Mesendoderm (in vitro differentiated cells): ENCODE data around the gene ST7.

Experiments used
- DNase-seq: peaks from one replicate; pipeline ENCODE4 v3.0.0; 2013
- H2AK5ac ChIP-seq: 2 replicates; pipeline ENCODE4 v1.6.1; 2013; ENCODE audit warnings: low read length, inconsistent platforms
- H2BK120ac ChIP-seq: 2 replicates; pipeline ENCODE4 v1.6.1; 2013; ENCODE audit warnings: low read depth, mild to moderate bottlenecking, low read length, moderate library complexity, mixed read lengths
- H2BK15ac ChIP-seq: replicated peaks from 2 replicates; pipeline ENCODE4 v1.6.1; 2013; ENCODE audit warnings: low read depth, mild to moderate bottlenecking, moderate library complexity
- H2BK5ac ChIP-seq: 2 replicates; pipeline ENCODE4 v1.6.1; 2013; ENCODE audit warnings: low read length, inconsistent platforms
- H3K18ac ChIP-seq: 2 replicates; pipeline ENCODE4 v1.6.1; 2013; ENCODE audit warnings: mild to moderate bottlenecking, low read length, mixed read lengths
- H3K23ac ChIP-seq: one replicate; pipeline ENCODE4 v1.6.1; 2013; ENCODE audit warnings: low read length
- H3K27ac ChIP-seq: 2 replicates; pipeline ENCODE4 v1.5.1; 2013; ENCODE audit warnings: low read depth, mild to moderate bottlenecking, inconsistent platforms, low read length, moderate library complexity
- H3K27me3 ChIP-seq: 2 replicates; pipeline ENCODE4 v1.6.1; 2013; ENCODE audit warnings: low read length, control low read depth, mild to moderate bottlenecking, inconsistent platforms; ENCODE audit not compliant: insufficient read depth, poor library complexity
- H3K36me3 ChIP-seq: 2 replicates; pipeline ENCODE4 v1.6.1; 2013; ENCODE audit warnings: low read length, inconsistent platforms; ENCODE audit not compliant: control insufficient read depth, insufficient read depth
- H3K4ac ChIP-seq: one replicate; pipeline ENCODE4 v1.6.1; 2013; ENCODE audit warnings: low read depth, mild to moderate bottlenecking, low read length, moderate library complexity
- H3K4me1 ChIP-seq: 2 replicates; pipeline ENCODE4 v1.6.1; 2013; ENCODE audit warnings: low read depth, low read length, inconsistent platforms; ENCODE audit not compliant: control insufficient read depth
- H3K4me2 ChIP-seq: 2 replicates; pipeline ENCODE4 v1.6.1; 2013; ENCODE audit warnings: low read length
- H3K4me3 ChIP-seq: 2 replicates; pipeline ENCODE4 v1.5.1; 2013; ENCODE audit warnings: mild to moderate bottlenecking, low read length
- H3K56ac ChIP-seq: one replicate; pipeline ENCODE4 v1.6.1; 2013; ENCODE audit warnings: low read length
- H3K79me1 ChIP-seq: 2 replicates; pipeline ENCODE4 v1.6.1; 2013; ENCODE audit warnings: low read length, inconsistent platforms
- H3K79me2 ChIP-seq: 2 replicates; pipeline ENCODE4 v1.6.1; 2013; ENCODE audit warnings: mild to moderate bottlenecking, low read length; ENCODE audit not compliant: control insufficient read depth, insufficient read depth
- H3K9ac ChIP-seq: 2 replicates; pipeline ENCODE4 v1.6.1; 2013; ENCODE audit warnings: low read length, inconsistent platforms
- H4K5ac ChIP-seq: one replicate; pipeline ENCODE4 v1.6.1; 2013; ENCODE audit warnings: low read length
- H4K8ac ChIP-seq: one replicate; pipeline ENCODE4 v1.6.1; 2013; ENCODE audit warnings: low read depth, mild to moderate bottlenecking, control low read depth, low read length, moderate library complexity
- WGBS: extraction: QIAGEN DNeasy Blood & Tissue Kit; methylation state at CpG from one replicate; pipeline ENCODE4 v1.1.7; 2013; ENCODE audit warnings: low lambda C conversion rate, missing lambda C conversion rate; ENCODE audit not compliant: insufficient coverage; ENCODE audit errors: extremely low coverage; 5-methylcytosine and 5-hydroxymethylcytosine counted together

The ST7 gene

GRCh38 chr7:117075934-117076333 is 122.6 kb downstream of the ST7 start:
- no peak overlapping the region for H3K18ac ChIP-seq
- H4K8ac ChIP-seq, result no peak overlapping the region
- no peaks in the 10 kb centered on the region for H3K79me1 ChIP-seq
- no peak overlapping the region for H3K4me3 ChIP-seq
- no peak overlapping the region for H2AK5ac ChIP-seq
- no peak overlapping the region for H3K4me2 ChIP-seq
- no peak overlapping the region for H3K27ac ChIP-seq
- no peak overlapping the region for H2BK5ac ChIP-seq
- no peaks in the 10 kb centered on the region for H3K79me2 ChIP-seq
- no peak overlapping the region for H2BK15ac ChIP-seq
- no peaks in the 10 kb centered on the region for H3K36me3 ChIP-seq
- no peaks in the 10 kb centered on the region for H3K27me3 ChIP-seq
- no peak for DNase-seq
- H3K9ac ChIP-seq, result no peak overlapping the region
- H3K56ac ChIP-seq, result no peak overlapping the region
- no peak overlapping the region for H4K5ac ChIP-seq
- peaks cover 3% of the 10 kb centered on the region for H3K4me1 ChIP-seq
- H3K23ac ChIP-seq, result no peak overlapping the region
- no peak overlapping the region for H3K4ac ChIP-seq
- no peak overlapping the region for H2BK120ac ChIP-seq
- no CpG with 5 or more reads among the region's 2 CpGs for WGBS

DNA sequence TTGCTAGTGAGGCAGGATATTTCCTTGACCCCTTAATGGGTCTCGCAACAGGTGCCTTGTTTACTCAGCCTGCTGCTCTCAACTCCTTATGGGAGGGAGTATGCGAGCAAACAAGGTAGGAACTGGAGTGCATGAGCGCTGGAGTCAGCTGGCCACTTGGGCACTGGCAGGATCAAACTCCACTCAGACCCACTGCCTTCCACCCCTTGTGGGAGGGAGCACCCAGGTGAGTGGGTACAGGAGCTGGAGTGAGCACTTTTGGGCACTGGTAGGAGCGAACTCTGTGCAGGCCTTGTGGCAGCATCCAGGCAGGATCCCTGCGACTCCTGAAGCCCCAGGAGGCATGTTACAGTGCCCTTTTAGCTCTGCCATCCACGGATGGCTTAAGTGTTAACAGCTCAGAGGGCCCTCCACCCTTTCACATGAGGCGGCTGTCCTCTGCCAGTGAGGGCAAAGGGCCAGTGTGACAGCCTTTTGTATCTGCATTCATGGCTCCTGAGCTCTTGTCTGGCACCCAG is 123.2 kb downstream of the ST7 start:
- H2AK5ac ChIP-seq, result no peak overlapping the region
- no peak overlapping the region for H4K8ac ChIP-seq
- no peak overlapping the region for H2BK5ac ChIP-seq
- H3K4ac ChIP-seq, result no peak overlapping the region
- H2BK120ac ChIP-seq, result no peak overlapping the region
- no CpG with 5 or more reads among the region's 7 CpGs for WGBS
- no peak overlapping the region for H3K27ac ChIP-seq
- H3K4me2 ChIP-seq, result no peak overlapping the region
- no peak overlapping the region for H3K4me3 ChIP-seq
- H2BK15ac ChIP-seq, result no peak overlapping the region
- H3K27me3 ChIP-seq, result no peaks in the 10 kb centered on the region
- H3K23ac ChIP-seq, result no peak overlapping the region
- no peak for DNase-seq
- H3K79me2 ChIP-seq, result no peaks in the 10 kb centered on the region
- no peaks in the 10 kb centered on the region for H3K79me1 ChIP-seq
- no peak overlapping the region for H3K18ac ChIP-seq
- H4K5ac ChIP-seq, result no peak overlapping the region
- H3K56ac ChIP-seq, result no peak overlapping the region
- no peaks in the 10 kb centered on the region for H3K36me3 ChIP-seq
- no peak overlapping the region for H3K9ac ChIP-seq
- H3K4me1 ChIP-seq, result peaks cover 3% of the 10 kb centered on the region

DNA sequence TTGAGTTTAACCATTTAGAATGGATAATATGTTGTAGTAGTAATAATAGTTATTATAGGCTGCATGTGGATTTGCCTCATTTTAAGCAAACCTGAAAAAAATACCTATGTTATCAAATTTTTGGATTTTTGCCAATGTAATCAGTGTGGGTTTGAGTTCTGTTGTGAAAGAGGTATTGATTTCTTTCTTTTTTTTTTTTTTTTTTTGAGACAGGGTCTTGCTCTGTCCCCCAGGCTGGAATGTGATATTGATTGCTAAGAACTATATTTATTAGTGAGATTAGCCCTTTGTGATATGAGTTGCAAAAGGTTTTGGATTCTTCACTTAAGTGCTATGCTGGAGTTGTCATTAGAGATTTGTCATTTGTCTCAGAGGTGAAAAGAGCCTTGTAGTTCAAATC is 124.4 kb downstream of the ST7 start:
- Histone ChIP-seq H3K79me1 (no peaks in the 10 kb centered on the region), H2AK5ac (no peak overlapping the region), H3K18ac (no peak overlapping the region), H3K27ac (no peak overlapping the region), H3K56ac (no peak overlapping the region), H3K23ac (no peak overlapping the region), H2BK5ac (no peak overlapping the region), H3K4ac (no peak overlapping the region), H3K4me2 (no peak overlapping the region), H3K4me3 (no peak overlapping the region), H2BK15ac (no peak overlapping the region), H4K5ac (no peak overlapping the region), H3K36me3 (no peaks in the 10 kb centered on the region), H3K4me1 (peaks cover 3% of the 10 kb centered on the region), H2BK120ac (no peak overlapping the region), H3K79me2 (no peaks in the 10 kb centered on the region), H3K27me3 (no peaks in the 10 kb centered on the region), H3K9ac (no peak overlapping the region), H4K8ac (no peak overlapping the region)
- DNase-seq, result no peak

GRCh38 chr7:117082647-117083046 is 129.3 kb downstream of the ST7 start:
- no peak overlapping the region for H3K9ac ChIP-seq
- H4K8ac ChIP-seq, result no peak overlapping the region
- WGBS, result no CpG with 5 or more reads among the region's 2 CpGs
- no peaks in the 10 kb centered on the region for H3K79me2 ChIP-seq
- no peaks in the 10 kb centered on the region for H3K79me1 ChIP-seq
- no peak overlapping the region for H3K4ac ChIP-seq
- H3K36me3 ChIP-seq, result no peaks in the 10 kb centered on the region
- no peak overlapping the region for H2BK120ac ChIP-seq
- H3K23ac ChIP-seq, result no peak overlapping the region
- no peak overlapping the region for H3K18ac ChIP-seq
- no peaks in the 10 kb centered on the region for H3K27me3 ChIP-seq
- H3K27ac ChIP-seq, result no peak overlapping the region
- no peak overlapping the region for H3K4me2 ChIP-seq
- H3K56ac ChIP-seq, result no peak overlapping the region
- H3K4me3 ChIP-seq, result no peak overlapping the region
- H4K5ac ChIP-seq, result no peak overlapping the region
- no peak for DNase-seq
- H2BK15ac ChIP-seq, result no peak overlapping the region
- no peak overlapping the region for H2BK5ac ChIP-seq
- H2AK5ac ChIP-seq, result no peak overlapping the region
- no peaks in the 10 kb centered on the region for H3K4me1 ChIP-seq

DNA sequence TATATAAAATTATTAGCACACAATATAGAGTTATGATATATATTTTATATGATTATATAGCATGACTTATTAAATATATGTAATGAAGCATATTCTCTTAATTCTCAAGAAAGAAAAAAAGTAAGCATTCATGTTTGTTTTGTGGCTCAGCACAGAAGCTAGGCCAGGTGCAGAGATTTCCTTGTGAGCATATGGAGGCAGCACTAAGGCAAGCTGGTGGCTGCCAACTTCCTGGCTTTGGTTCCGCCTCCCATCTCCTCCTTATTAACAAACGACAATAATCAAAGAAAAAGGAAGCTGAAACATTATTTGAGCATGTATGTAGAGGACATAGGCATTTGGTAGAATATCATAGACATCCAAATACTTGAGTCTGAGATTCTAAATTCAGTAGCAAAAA is 130.3 kb downstream of the ST7 start:
- H2BK120ac ChIP-seq, result no peak overlapping the region
- no peak overlapping the region for H2AK5ac ChIP-seq
- no peak overlapping the region for H3K23ac ChIP-seq
- no peak overlapping the region for H4K8ac ChIP-seq
- H2BK15ac ChIP-seq, result no peak overlapping the region
- no peak overlapping the region for H3K18ac ChIP-seq
- H3K56ac ChIP-seq, result no peak overlapping the region
- no peak overlapping the region for H3K27ac ChIP-seq
- H3K4me2 ChIP-seq, result no peak overlapping the region
- H4K5ac ChIP-seq, result no peak overlapping the region
- no peaks in the 10 kb centered on the region for H3K4me1 ChIP-seq
- H3K79me1 ChIP-seq, result no peaks in the 10 kb centered on the region
- H3K4me3 ChIP-seq, result no peak overlapping the region
- no peaks in the 10 kb centered on the region for H3K36me3 ChIP-seq
- no peak overlapping the region for H3K4ac ChIP-seq
- no peaks in the 10 kb centered on the region for H3K27me3 ChIP-seq
- no peak overlapping the region for H3K9ac ChIP-seq
- no CpG with 5 or more reads among the region's 2 CpGs for WGBS
- no peak for DNase-seq
- no peaks in the 10 kb centered on the region for H3K79me2 ChIP-seq
- H2BK5ac ChIP-seq, result no peak overlapping the region

- no peaks in the 10 kb centered on the region for H3K36me3 ChIP-seq
- DNase-seq, result no peak
- no peaks in the 10 kb centered on the region for H3K79me1 ChIP-seq
- no peak overlapping the region for H3K23ac ChIP-seq
- H3K4me1 ChIP-seq, result no peaks in the 10 kb centered on the region
- H3K9ac ChIP-seq, result no peak overlapping the region
- no peaks in the 10 kb centered on the region for H3K27me3 ChIP-seq
- H3K4ac ChIP-seq, result no peak overlapping the region
- no peak overlapping the region for H2AK5ac ChIP-seq
- H3K18ac ChIP-seq, result peak overlapping the region; percentile 68
- no peak overlapping the region for H2BK5ac ChIP-seq
- no peak overlapping the region for H3K56ac ChIP-seq
- H3K4me2 ChIP-seq, result no peak overlapping the region
- H2BK15ac ChIP-seq, result no peak overlapping the region
- no peak overlapping the region for H2BK120ac ChIP-seq
- no peak overlapping the region for H3K27ac ChIP-seq
- H4K8ac ChIP-seq, result no peak overlapping the region
- H4K5ac ChIP-seq, result no peak overlapping the region
- WGBS, result no CpG with 5 or more reads among the region's 1 CpG
- H3K4me3 ChIP-seq, result no peak overlapping the region
- no peaks in the 10 kb centered on the region for H3K79me2 ChIP-seq
These were observed 131.0 kb downstream of the ST7 start for GRCh38 chr7:117084286-117084685.
